A673 (cell line): Measurements from ENCODE around the gene CARD11. TPM values are rescaled to one million over a fixed set of nuclear protein-coding genes. Genes with fewer than 3 reads are reported as not detected.

Experiments
- BruUV-seq: library from RNA; stranded (reverse); fragments of 400-500 nt; replicated peaks from 2 replicates; lab custom pipeline; 2021; lab: Mats Ljungman, UMichigan
- CTCF ChIA-PET: fragments of 300-600 bp; sonication (Branson Sonifier 250); formaldehyde crosslinking; loops from one replicate; lab custom pipeline; 2022; ENCODE audit warnings: antibody characterized with exemption; lab: Charles Lee
- POLR2A ChIA-PET: fragments of 300-600 bp; sonication (Branson Sonifier 250); formaldehyde crosslinking; loops from one replicate; lab custom pipeline; 2022; ENCODE audit warnings: antibody characterized with exemption; ENCODE audit not compliant: low non-redundant PET; lab: Charles Lee
- DNase-seq: peaks from one replicate; pipeline ENCODE4 v3.0.0-alpha.2; 2015; ENCODE audit warnings: low spot score
- H3K27ac ChIP-seq: fragments of 200-600 bp; sonication (generic); 2 replicates; pipeline ENCODE4 v1.5.1; 2016; ENCODE audit warnings: mixed run types, low read depth, mild to moderate bottlenecking, mixed read lengths, antibody characterized with exemption, low read length; ENCODE audit not compliant: poor library complexity, severe bottlenecking
- H3K27me3 ChIP-seq: fragments of 200-600 bp; sonication (generic); replicated peaks from 2 replicates; pipeline ENCODE4 v1.6.1; 2017; ENCODE audit warnings: mixed run types, low read depth, mild to moderate bottlenecking, mixed read lengths, antibody characterized with exemption, low read length; ENCODE audit not compliant: insufficient read depth, poor library complexity
- H3K36me3 ChIP-seq: fragments of 200-600 bp; sonication (generic); 2 replicates; pipeline ENCODE4 v1.6.1; 2016; ENCODE audit warnings: mixed run types, mild to moderate bottlenecking, mixed read lengths, antibody characterized with exemption, low read length; ENCODE audit not compliant: insufficient read depth, poor library complexity, severe bottlenecking
- H3K4me1 ChIP-seq: fragments of 200-600 bp; sonication (generic); 2 replicates; pipeline ENCODE4 v1.6.1; 2017; ENCODE audit warnings: mixed run types, mild to moderate bottlenecking, mixed read lengths, antibody characterized with exemption, low read length; ENCODE audit not compliant: insufficient read depth, poor library complexity, severe bottlenecking
- H3K4me3 ChIP-seq: fragments of 200-600 bp; sonication (generic); 2 replicates; pipeline ENCODE4 v1.5.1; 2016; ENCODE audit warnings: low read depth, mixed run types, mild to moderate bottlenecking, mixed read lengths, low read length; ENCODE audit not compliant: poor library complexity, severe bottlenecking
- H3K9me3 ChIP-seq: fragments of 200-600 bp; sonication (generic); 2 replicates; pipeline ENCODE4 v1.6.1; 2016; ENCODE audit warnings: mixed run types, low read depth, mild to moderate bottlenecking, mixed read lengths, antibody characterized with exemption, low read length; ENCODE audit not compliant: poor library complexity, severe bottlenecking
- CTCF ChIP-seq: fragments of 300-800, 200-600 bp; sonication (generic); conservative IDR thresholded peaks from 2 replicates; pipeline ENCODE4 v1.5.1; 2017; ENCODE audit warnings: low read depth, mild to moderate bottlenecking, antibody characterized with exemption, low read length, moderate library complexity, mixed read lengths
- EZH2 ChIP-seq: fragments of 200-600 bp; sonication (generic); IDR thresholded peaks from 2 replicates; pipeline ENCODE4 v1.6.1; 2017; ENCODE audit warnings: borderline replicate concordance, low read depth, mild to moderate bottlenecking, mixed read lengths, antibody characterized with exemption, low read length; ENCODE audit not compliant: poor library complexity, severe bottlenecking
- intact Hi-C: fragments of 100-400 bp; cut with micrococcal nuclease; formaldehyde crosslinking; loops from one replicate; pipeline ENCODE4 v1.10.0; 2022; ENCODE audit not compliant: unreplicated experiment
- total RNA-seq: library from RNA; stranded (reverse); gene quantifications from 2 replicates; pipeline ENCODE4 v1.2.3, GENCODE V29; 2021

CARD11 gene
- total RNA-seq, 1 experiment from 2014 or later = 1.8 TPM

- no TSS peak for BruUV-seq
- Histone ChIP-seq H3K4me3 (no peak overlapping the region), H3K27ac (no peak overlapping the region), H3K36me3 (no peaks in the 10 kb centered on the region), H3K27me3 (peaks cover 12% of the 10 kb centered on the region), H3K4me1 (no peaks in the 10 kb centered on the region), H3K9me3 (no peaks in the 10 kb centered on the region)
- ChIA-PET CTCF (no interaction called here), POLR2A (no interaction called here)
- TF ChIP-seq CTCF (no peak), EZH2 (no peak)
- no peak for DNase-seq
- intact Hi-C loops = no loop called here
Observed at GRCh38 chr7:2974093-2974819, 69.4 kb downstream of the CARD11 start.

GRCh38 chr7:2972835-2973161 is 70.9 kb downstream of the CARD11 start:
- Histone ChIP-seq H3K4me3 (no peak overlapping the region), H3K27me3 (peaks cover 3% of the 10 kb centered on the region), H3K9me3 (no peaks in the 10 kb centered on the region), H3K27ac (no peak overlapping the region), H3K4me1 (no peaks in the 10 kb centered on the region), H3K36me3 (no peaks in the 10 kb centered on the region)
- TF ChIP-seq EZH2 (no peak), CTCF (no peak)
- POLR2A ChIA-PET = no interaction called here
- CTCF ChIA-PET = no interaction called here
- no TSS peak for BruUV-seq
- intact Hi-C loops = no loop called here
- DNase-seq = no peak

GRCh38 chr7:2971914-2972834 is 71.5 kb downstream of the CARD11 start:
- peaks cover 3% of the 10 kb centered on the region for H3K27me3 ChIP-seq
- no TSS peak for BruUV-seq
- no peak for TF ChIP-seq EZH2
- TF ChIP-seq CTCF = no peak
- no peak for DNase-seq
- ChIA-PET CTCF (no interaction called here), POLR2A (no interaction called here)
- no peak overlapping the region for H3K4me3 ChIP-seq
- no peaks in the 10 kb centered on the region for H3K9me3 ChIP-seq
- intact Hi-C loops = no loop called here
- H3K4me1 ChIP-seq = no peaks in the 10 kb centered on the region
- H3K27ac ChIP-seq = no peak overlapping the region
- H3K36me3 ChIP-seq = no peaks in the 10 kb centered on the region
